ENCODE measurements around the gene ULBP1. TPM values are rescaled to one million over a fixed set of nuclear protein-coding genes. Genes with fewer than 3 reads are reported as not detected.
"Not testable (repeated sequence)": the region's sequence is repeated elsewhere in the genome, so short reads cannot be mapped to it uniquely, and the experiment has no call there.

The ULBP1 gene
- total RNA-seq, 2 experiments from 2014 or later = 1.1 to 1.3 TPM

DNA sequence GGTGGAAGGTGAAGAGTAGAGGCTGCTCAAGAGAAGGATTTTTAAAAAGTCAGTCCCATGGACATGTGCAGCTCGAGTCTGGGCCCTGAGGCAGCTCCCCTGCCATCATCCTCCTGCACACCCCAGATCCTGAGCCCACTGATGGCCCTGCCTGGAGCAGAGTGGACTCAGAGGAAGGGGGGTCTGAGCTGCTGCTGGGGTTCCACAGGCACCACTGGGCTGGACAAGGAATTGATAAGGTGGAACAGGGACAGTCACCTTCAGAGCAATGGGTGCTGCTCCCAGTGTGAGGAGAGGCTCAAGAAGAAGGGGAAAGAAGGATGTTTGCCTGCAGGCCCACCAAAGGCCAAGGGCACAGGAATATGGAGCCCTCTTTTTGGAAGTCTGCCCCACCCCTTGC is 15.7 kb upstream of the ULBP1 start:
- POLR2A ChIA-PET = interaction anchor here (0.5 kb wide), 1 partner anchor 52 kb away, joined by 4 read pairs; no protein-coding TSS in a partner anchor

DNA sequence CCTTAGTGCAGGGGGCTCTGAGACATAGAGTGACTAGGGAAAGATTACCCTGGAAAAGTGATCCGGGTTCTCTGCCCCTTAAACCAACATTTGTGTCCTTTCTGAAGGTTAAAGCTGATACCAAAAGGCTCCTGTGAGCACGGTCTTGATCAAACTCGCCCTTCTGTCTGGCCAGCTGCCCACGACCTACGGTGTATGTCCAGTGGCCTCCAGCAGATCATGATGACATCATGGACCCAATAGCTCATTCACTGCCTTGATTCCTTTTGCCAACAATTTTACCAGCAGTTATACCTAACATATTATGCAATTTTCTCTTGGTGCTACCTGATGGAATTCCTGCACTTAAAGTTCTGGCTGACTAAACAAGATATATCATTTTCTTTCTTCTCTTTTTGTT is 15.1 kb upstream of the ULBP1 start:
- POLR2A ChIA-PET = no interaction called here
- CTCF ChIA-PET = no interaction called here

More for the DNA sequence above, 15.7 kb upstream of the ULBP1 start:
- CTCF ChIA-PET = no interaction called here

GRCh38 chr6:149950423-149950822 is 13.3 kb upstream of the ULBP1 start:
- CTCF ChIA-PET = no interaction called here
- POLR2A ChIA-PET = no interaction called here

DNA sequence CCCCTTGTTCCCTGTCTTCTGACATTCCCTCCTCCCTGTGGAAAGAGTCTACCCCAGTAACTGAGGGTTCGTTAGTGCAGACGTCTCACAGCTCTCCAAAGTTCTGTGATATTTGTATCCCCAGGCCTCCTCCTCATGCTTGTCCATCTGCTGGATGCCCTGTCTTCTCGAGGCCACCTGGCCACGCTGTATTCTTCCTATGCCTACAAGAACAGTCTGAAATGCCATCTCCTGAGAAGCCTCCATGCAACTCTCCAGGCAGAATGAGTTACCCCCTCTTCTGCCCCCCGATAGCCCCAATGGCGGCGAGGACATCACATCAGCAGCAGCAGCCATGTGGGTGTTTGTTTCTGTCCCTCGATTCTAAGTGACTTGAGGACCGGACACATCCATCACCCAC is 12.6 kb upstream of the ULBP1 start:
- CTCF ChIA-PET = no interaction called here

DNA sequence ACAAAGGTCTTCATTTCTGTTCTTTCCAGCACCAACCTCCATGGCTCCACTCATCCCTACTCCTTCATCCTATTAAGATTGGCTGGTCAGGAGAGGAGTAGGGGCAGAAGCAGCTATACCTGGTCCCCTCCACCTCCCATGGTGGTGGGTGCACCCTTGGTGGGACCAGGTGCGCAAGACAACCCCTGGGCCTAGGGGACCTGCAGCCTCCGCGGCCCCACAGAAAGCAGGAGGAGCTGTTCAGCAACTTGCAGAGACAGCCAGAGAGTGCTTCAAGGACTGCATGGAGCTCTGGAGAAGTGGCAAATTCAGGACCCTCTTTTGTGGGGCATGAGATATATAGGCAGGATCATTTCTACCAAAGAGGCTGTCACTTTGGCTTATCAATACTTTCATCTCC is 12.1 kb upstream of the ULBP1 start:
- POLR2A ChIA-PET = no interaction called here

More for the DNA sequence above, 12.6 kb upstream of the ULBP1 start:
- POLR2A ChIA-PET = no interaction called here

DNA sequence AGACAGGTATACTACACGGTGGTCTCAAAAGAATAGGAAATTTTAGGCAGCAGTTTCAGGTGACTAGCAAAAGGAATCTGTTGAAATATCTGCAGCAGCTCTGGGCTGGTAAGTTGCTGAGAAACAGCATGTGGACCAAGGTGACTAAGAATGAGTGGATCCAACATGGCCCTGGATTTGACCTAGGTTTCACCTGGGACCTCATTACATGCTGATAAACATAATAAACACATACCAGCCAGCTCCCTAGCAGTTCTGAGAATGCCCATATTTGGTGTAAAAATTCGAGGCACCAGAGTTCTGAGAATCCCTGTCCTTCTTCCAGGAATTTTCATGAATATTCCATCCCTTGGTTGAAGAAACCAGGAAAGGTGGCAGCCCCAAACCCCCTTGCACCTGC is 10.4 kb upstream of the ULBP1 start:
- POLR2A ChIA-PET, CTCF ChIA-PET: not testable (repeated sequence)

More for the DNA sequence above, 12.1 kb upstream of the ULBP1 start:
- CTCF ChIA-PET = interaction anchor here (1.3 kb wide), 1 partner anchor 55 kb away, joined by 4 read pairs; no protein-coding TSS in a partner anchor

DNA sequence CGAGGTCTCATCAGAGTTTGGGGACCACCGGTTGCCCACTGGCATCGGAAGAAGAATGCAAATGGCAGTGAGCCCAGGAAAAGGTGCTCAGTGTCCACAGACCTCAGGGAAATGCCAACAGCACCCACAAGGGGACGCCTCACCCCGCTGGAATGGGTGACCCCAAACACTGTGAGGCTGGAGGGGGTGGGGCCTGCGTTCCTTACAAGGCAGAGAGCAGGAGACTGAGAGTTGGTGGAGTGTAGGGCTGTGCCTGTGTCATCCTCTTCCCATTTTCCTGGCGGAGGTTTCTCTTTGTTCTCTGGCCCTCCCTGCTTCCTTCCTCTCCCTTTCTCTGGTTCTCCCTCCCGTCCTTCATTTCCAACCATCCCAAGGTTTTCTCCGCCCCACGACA is 9.8 kb upstream of the ULBP1 start:
- CTCF ChIA-PET, POLR2A ChIA-PET: not testable (repeated sequence)

DNA sequence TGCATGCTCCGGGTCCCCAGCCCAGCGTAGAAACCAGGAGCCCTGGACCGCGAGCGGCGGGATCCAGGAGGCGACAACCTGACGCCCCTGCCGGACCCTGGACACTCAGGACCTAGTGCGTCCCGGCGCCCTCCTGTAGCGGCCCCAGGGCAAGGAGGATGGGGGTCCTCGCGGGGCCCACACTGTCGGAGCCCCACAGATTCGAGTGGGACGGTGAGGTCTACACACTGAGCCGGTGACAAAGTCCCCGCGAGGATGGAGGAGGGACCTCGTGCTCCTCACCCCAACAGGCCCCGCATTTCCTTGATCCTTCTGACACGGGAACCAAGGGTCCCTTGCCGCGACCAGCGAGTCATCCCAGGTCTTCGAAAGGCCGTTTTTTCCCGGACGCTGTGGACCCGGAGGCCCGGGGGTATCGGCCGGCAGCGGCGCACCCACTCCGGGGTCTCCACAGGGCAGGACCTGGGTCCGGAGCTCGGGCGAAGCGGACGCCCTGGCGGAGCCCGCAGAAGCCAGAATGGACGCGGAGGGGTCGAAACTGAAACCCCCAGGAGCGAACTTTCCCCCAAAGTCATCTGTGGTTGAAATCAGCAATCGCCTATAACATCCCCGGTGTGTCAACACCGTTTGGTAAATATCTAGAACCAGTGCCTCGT is 9.3 kb upstream of the ULBP1 start:
- POLR2A ChIA-PET, CTCF ChIA-PET: not testable (repeated sequence)

DNA sequence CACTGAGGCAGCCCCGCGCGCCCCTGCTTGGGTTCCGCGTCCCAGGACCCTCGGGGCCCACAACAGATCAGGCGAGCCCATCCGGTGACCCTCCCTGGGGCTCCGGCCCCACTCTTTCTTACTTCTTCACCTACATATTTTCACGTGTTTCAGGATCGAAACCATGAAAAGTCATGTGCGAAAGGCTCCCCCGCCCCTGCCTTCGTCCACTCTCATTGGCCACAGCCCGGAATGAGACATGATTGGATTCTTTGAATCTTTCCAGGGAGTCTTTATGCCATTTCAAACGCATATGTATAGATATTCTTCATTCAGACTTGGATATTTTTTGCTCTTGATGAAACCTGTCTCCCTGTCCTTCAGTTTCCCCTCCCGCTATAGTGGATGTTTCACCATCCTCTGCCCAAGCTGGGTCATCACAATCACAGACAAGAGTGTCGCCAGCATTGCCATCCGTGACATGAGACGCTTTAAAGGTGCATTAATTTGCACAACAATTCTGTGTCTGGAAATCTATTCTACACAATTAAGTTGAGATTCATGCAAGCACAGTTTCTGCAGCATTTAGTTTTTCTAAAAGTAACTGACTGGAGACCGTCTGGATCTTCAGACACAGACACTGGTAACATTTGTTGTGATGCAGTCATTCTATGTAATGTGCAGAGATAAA is 8.6 kb upstream of the ULBP1 start:
- CTCF ChIA-PET, POLR2A ChIA-PET: not testable (repeated sequence)

DNA sequence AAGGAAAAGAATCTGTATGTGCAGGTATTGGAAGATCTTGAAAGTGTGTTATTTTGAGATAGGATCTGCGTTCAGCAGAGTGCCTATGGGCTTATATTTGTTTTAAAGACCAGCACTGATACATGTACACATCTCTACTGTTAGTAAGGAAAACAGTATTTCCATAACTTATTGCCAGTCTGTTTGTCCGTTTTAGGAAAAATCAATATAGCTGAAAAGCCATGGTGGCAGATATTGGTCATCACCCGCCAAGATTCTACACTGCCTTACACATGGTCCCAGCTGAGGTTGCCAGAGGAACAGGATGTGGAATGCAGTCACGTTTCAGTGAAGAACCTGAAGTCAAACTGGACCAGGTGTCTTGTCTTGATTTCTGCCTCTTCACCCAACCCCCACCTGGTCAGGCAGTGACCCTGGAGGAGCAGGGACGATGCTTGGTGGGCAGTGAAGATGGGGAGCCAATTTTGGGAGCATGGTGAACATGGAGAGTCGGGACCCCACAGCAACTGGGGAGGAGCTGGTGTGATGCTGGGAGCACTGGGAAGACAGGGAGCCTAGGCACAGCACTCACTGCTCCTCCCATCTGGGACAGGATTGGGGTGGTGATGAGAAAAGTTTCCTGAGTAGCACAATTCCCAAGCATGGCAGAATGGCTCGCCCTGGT is 8.0 kb upstream of the ULBP1 start:
- POLR2A ChIA-PET, CTCF ChIA-PET: not testable (repeated sequence)

GRCh38 chr6:149958124-149958523 is 5.6 kb upstream of the ULBP1 start:
- POLR2A ChIA-PET, CTCF ChIA-PET: not testable (repeated sequence)

DNA sequence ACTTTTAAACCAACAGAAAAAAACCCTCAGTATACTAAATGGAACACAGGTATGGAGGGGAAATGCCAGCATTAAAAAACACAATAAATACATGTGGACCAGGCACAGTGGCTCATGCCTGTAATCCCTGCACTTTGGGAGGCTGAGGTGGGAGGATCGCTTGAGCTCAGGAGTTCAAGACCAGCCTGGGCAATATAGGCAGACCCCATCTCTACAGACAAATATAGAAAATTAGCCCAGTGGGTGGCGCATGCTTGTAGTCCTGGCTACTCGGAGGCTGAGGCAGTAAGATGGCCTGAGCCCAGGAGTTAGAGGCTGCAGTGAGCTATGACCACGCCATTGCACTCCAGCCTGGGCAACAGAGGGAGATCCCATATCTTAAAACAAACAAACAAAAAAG is 3.9 kb upstream of the ULBP1 start:
- CTCF ChIA-PET = interaction anchor here (1.2 kb wide), 1 partner anchor 57 kb away, joined by 3 read pairs; no protein-coding TSS in a partner anchor
- POLR2A ChIA-PET = not testable (repeated sequence)

DNA sequence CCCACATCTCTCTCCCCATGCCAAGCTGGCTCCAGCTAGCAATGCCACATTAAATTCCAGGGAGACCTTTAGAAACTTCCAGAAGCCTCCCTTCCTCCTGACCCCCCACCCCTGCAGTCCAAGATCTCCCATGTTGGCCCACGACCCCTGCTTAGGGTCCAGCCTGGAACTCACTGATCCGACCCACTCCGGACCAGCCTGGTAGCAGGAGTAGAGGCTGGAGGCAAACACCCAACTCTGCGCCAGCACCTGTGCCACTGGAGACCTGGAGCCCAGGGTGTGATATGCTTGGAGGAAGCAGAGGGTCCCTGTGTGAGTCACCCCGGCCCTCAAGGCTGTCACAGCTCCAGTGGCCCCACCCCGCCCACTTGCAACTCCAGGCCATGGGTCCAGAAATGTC is 3.3 kb upstream of the ULBP1 start:
- ChIA-PET POLR2A (no interaction called here), CTCF (no interaction called here)

DNA sequence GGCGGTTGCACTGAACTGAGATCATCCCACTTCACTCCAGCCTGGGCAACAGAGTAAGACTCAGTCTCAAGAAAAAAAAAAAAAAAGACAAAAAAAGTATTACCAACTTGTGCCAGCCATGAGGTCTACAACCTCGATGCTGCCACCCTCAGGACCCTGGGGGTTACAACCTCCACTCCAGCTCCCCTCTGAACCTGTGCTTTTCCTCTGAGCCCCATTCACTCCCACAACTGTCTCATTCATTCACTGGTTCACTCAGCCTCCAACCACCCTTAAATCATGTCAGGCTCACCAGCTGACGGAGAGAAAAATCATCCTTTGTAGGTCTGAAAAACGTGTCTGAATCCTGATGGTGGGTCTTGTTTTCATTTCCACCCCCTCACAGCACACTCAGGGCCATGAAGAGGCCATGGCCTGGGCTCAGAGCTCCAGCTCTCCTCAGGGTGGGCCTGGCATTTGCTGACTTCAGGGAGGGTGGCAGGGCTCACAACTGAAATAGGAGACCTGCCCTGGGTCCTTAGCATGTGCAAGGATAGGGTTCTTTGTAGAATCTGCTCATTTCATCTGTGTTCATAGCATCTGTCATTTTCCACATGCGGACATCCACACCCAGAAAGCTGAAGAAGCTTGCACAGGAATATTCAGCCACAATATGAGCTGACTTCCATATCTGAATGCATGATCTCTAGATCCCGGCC is 1.9 kb upstream of the ULBP1 start:
- CTCF ChIA-PET = interaction anchor here (0.6 to 1.2 kb wide), 2 partner anchors 50 to 77 kb away, joined by 4 to 5 read pairs; no protein-coding TSS in a partner anchor
- POLR2A ChIA-PET = no interaction called here

GRCh38 chr6:149962461-149963211 is 1.1 kb upstream of the ULBP1 start:
- CTCF ChIA-PET = interaction anchor here (1.2 kb wide), 1 partner anchor 50 kb away, joined by 5 read pairs; no protein-coding TSS in a partner anchor
- POLR2A ChIA-PET = no interaction called here

DNA sequence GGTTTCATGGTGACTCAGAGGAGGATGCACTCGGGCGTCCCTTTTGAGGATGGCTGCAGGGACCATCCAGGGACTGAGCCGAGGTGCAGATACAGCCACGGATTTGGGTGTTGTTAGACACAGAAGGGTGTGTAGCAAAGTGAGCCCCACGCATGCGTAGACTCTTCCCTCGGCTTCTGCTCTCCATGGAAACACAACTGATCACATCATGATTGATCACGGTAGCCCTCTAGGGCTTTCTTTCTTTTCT is 606 bp upstream of the ULBP1 start:
- CTCF ChIA-PET = no interaction called here

DNA sequence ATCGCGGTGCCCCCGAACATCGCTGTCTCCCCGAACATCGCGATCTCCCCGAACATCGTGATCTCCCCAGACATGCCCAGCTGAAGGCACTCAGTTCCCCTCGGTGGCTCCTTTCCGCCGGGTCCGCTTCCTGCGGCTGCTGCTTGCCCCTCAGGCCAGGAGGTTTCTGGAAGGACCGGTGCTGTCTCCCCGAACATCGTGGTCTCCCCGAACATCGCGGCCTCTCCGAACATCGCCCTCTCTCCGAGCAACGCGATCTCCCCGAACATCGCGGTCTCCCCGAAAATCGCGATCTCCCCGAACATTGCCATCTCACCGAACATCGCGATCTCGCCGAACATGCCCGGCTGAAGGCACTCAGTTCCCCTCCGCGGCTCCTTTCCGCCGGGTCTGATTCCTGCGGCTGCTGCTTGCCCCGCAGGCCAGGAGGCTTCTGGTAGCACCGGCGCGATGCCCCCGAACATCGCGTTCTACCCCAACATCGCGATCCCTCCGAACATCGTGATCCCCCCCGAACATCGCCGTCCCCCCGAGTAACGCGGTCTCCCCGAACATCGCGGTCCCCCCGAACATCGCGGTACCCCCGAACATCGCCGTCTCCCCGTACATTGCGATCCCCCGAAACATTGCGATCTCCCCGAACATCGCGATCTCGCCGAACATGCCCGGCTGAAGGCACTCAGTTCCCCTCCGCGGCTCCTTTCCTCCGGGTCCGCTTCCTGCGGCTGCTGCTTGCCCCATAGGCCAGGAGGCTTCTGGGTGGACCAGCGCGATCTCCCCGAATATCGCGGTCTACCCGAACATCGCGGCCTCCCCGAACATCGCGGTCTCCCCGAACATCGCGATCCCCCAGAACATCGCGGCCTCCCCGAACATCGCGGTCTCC is 808 bp downstream of the ULBP1 start:
- CTCF ChIA-PET = no interaction called here
- POLR2A ChIA-PET = no interaction called here

More for the DNA sequence above, 606 bp upstream of the ULBP1 start:
- POLR2A ChIA-PET = no interaction called here

DNA sequence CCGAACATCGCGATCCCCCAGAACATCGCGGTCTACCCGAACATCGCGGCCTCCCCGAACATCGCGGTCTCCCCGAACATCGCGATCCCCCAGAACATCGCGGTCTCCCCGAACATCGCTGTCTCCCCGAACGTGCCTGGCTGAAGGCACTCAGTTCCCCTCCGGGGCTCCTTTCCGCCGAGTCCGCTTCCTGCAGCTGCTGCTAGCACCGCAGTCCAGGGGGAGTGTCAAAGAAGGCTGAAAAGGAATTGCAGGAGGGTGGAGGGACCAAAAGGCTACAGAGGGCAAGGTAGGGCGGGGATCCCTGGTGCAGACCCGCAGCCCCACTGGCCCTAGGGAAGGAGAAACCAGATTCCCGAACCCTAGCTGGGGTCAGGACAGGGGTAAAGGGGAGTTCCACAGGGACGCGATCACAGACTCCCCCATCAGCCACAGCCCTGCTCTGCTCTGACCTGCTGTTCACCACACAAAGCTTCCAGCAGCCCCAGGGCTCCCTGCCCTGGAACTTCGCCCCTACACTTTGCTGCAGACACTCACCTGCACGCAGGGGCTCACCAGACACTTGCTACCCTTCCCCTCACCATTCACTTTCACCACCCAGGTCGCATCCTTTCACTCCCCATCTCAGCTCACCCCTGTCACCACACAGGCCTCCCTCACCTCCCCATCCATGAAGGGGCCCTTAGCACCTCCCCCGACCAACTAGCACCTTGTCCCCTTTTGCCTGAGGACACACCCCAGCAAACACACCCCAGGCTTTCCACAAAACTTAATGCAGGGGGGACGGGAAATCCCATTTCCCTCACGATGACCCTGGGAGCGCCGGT is 1.7 kb downstream of the ULBP1 start:
- POLR2A ChIA-PET = no interaction called here

More for the DNA sequence above, 1.7 kb downstream of the ULBP1 start:
- CTCF ChIA-PET = no interaction called here
